B cell (primary cell): ENCODE measurements around the gene ARHGAP35. TPM values are rescaled to one million over a fixed set of nuclear protein-coding genes. Genes with fewer than 3 reads are reported as not detected.

Experiments
- ATAC-seq: fragments of 200-7000 bp; cut with Tn5 transposase; one replicate; pipeline ENCODE4 v1.10.0; 2021; ENCODE audit warnings: low read depth, mild to moderate bottlenecking, moderate number of reproducible peaks, moderate library complexity
- CTCF ChIA-PET: fragments of 350-600 bp; sonication (Branson Sonifier 250); formaldehyde crosslinking; loops from one replicate; lab custom pipeline; 2021; ENCODE audit warnings: antibody characterized with exemption, inconsistent platforms; lab: Charles Lee
- POLR2A ChIA-PET: fragments of 350-600 bp; sonication (Branson Sonifier 250); formaldehyde crosslinking; loops from one replicate; lab custom pipeline; 2021; ENCODE audit warnings: antibody characterized with exemption; lab: Charles Lee
- DNase-seq: peaks from one replicate; pipeline ENCODE4 v3.0.0; 2013
- H2AFZ ChIP-seq: 2 replicates; pipeline ENCODE4 v1.6.1; 2012; ENCODE audit warnings: mild to moderate bottlenecking, low read depth, low read length; ENCODE audit not compliant: insufficient read depth, poor library complexity, severe bottlenecking
- H3K27ac ChIP-seq, 2 donors: 1 replicate in 1 of 2; 2 replicates in 1 of 2; pipeline ENCODE4 v1.5.1; 2012 to 2013; ENCODE audit warnings: low read length in 2 of 2, mild to moderate bottlenecking in 2 of 2, moderate library complexity in 1 of 2
- H3K27me3 ChIP-seq, 4 experiments: fragments of 200-600 bp in 1 of 4; sonication (generic) in 1 of 4; replicated peaks in 1 of 4; 1 replicate in 2 of 4; 2 replicates in 2 of 4; pipeline versions ENCODE4 v1.6.1 to v1.7.0; 2013 to 2016; ENCODE audit warnings: low read length in 3 of 4, mild to moderate bottlenecking in 2 of 4, mixed read lengths in 1 of 4, moderate library complexity in 1 of 4; ENCODE audit not compliant: insufficient read depth in 4 of 4, control insufficient read depth in 3 of 4; ENCODE audit errors: control extremely low read depth in 1 of 4
- H3K36me3 ChIP-seq, 2 experiments: replicated peaks in 1 of 2; 1 replicate in 1 of 2; 2 replicates in 1 of 2; pipeline versions ENCODE4 v1.6.1 to v1.7.1; 2013; ENCODE audit warnings: low read length in 1 of 2; ENCODE audit not compliant: insufficient read depth in 2 of 2, control insufficient read depth in 1 of 2; ENCODE audit errors: control extremely low read depth in 1 of 2, extremely low read depth in 1 of 2
- H3K4me1 ChIP-seq, 2 donors: fragments of 200-600 bp in 1 of 2; sonication (generic) in 1 of 2; 1 replicate in 1 of 2; 2 replicates in 1 of 2; pipeline versions ENCODE4 v1.5.1 to v1.6.1; 2013 to 2017; ENCODE audit warnings: low read length in 2 of 2; ENCODE audit not compliant: control insufficient read depth in 2 of 2, insufficient read depth in 2 of 2
- H3K4me2 ChIP-seq: replicated peaks from 2 replicates; pipeline ENCODE3; 2012; ENCODE audit warnings: mild to moderate bottlenecking, low read depth, low read length; ENCODE audit not compliant: poor library complexity, severe bottlenecking
- H3K4me3 ChIP-seq, 5 experiments: fragments of 200-600 bp in 1 of 5; sonication (generic) in 1 of 5; 1 replicate in 3 of 5; 2 replicates in 2 of 5; pipeline versions ENCODE4 v1.5.1 to v1.7.0; 2011 to 2016; ENCODE audit warnings: low read length in 4 of 5, mild to moderate bottlenecking in 4 of 5, low read depth in 2 of 5, control low read depth in 1 of 5, moderate library complexity in 1 of 5; ENCODE audit not compliant: insufficient read depth in 1 of 5; ENCODE audit errors: control extremely low read depth in 1 of 5, extremely low read depth in 1 of 5
- H3K79me2 ChIP-seq: fragments of 200-600 bp; sonication (generic); one replicate; pipeline ENCODE4 v1.6.0; 2016; ENCODE audit warnings: low read length; ENCODE audit not compliant: control insufficient read depth, insufficient read depth
- H3K9ac ChIP-seq: fragments of 200-600 bp; sonication (generic); 2 replicates; pipeline ENCODE4 v1.6.1; 2017; ENCODE audit warnings: mild to moderate bottlenecking, low read length, moderate library complexity
- H3K9me3 ChIP-seq, 3 donors: one replicate each; pipeline versions ENCODE4 v1.6.1 to v1.7.1; 2013; ENCODE audit warnings: low read length in 2 of 3; ENCODE audit not compliant: control insufficient read depth in 2 of 3, insufficient read depth in 1 of 3; ENCODE audit errors: control extremely low read depth in 1 of 3
- H4K20me1 ChIP-seq: 2 replicates; pipeline ENCODE4 v1.6.0; 2012; ENCODE audit warnings: mild to moderate bottlenecking, low read length; ENCODE audit not compliant: insufficient read depth, control insufficient read depth, poor library complexity, severe bottlenecking
- H3K27ac Mint-ChIP-seq: one replicate; pipeline ENCODE4 v1.8.0; 2021; ENCODE audit warnings: mixed read lengths
- H3K27me3 Mint-ChIP-seq: one replicate; pipeline ENCODE4 v1.8.0; 2021; ENCODE audit warnings: mixed read lengths
- H3K4me1 Mint-ChIP-seq: one replicate; pipeline ENCODE4 v1.8.0; 2021; ENCODE audit warnings: mixed read lengths
- H3K4me3 Mint-ChIP-seq: one replicate; pipeline ENCODE4 v1.8.0; 2021; ENCODE audit warnings: mixed read lengths
- H3K9me3 Mint-ChIP-seq: one replicate; pipeline ENCODE4 v1.8.0; 2022; ENCODE audit warnings: mixed read lengths; ENCODE audit not compliant: insufficient read depth
- CTCF ChIP-seq: fragments of 200-600 bp; IDR thresholded peaks from one replicate; pipeline ENCODE4 v1.8.0; 2022; ENCODE audit warnings: antibody characterized with exemption, mild to moderate bottlenecking
- EZH2 ChIP-seq: IDR thresholded peaks from 2 replicates; pipeline ENCODE4 v1.6.1; 2012; ENCODE audit warnings: borderline replicate concordance, low read depth, mild to moderate bottlenecking, moderate library complexity, low read length; ENCODE audit not compliant: insufficient read depth, poor library complexity, severe bottlenecking
- WGBS: methylation state at CpG from one replicate; pipeline ENCODE4 v1.1.5; 2013; ENCODE audit warnings: missing lambda C conversion rate; ENCODE audit not compliant: insufficient coverage; 5-methylcytosine and 5-hydroxymethylcytosine counted together
- intact Hi-C: fragments of 100-400 bp; cut with micrococcal nuclease; formaldehyde crosslinking; loops from one replicate; pipeline ENCODE4 v1.10.0; 2022
- polyA plus RNA-seq: library from polyadenylated mRNA; depleted of rRNA; stranded (reverse); fragments of >200 nt; gene quantifications from 2 replicates; pipeline ENCODE4 v1.2.3, GENCODE V29; 2012
- total RNA-seq, 2 donors: library from RNA; stranded (reverse); fragments of 120-200 nt in 1 of 2; gene quantifications; 1 replicate in 1 of 2; 2 replicates in 1 of 2; pipeline versions ENCODE4 v1.2.3 to v1.2.4, GENCODE V29; 2013 to 2022

The ARHGAP35 gene
- total and polyA plus RNA-seq, 2 donors (not counting 1 experiment from before 2014, with no cell fraction given): 9.6 to 31.3 TPM

DNA sequence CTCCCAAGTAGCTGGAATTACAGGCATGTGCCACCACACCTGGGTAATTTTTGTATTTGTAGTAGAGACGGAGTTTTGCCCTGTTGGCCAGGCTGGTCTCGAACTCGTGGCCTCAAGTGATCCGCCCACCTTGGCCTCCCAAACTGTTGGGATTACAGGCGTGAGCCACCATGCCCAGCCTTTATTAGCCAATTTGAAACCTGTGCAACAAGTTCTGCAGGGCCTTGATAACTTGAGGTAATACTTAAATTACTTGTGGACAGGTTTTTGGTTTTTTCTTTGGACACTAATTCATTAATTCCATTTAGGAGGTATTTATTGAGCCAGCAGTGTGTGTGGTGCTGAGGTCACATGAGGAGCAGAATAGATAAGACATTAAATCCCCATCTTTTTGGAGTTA lies 39.5 kb downstream of the ARHGAP35 start:
- peaks cover 76% of the 10 kb centered on the region for H4K20me1 ChIP-seq
- H3K27me3 ChIP-seq: no peaks in the 10 kb centered on the region
- ChIA-PET POLR2A (no interaction called here), CTCF (interaction anchor here (1.9 kb wide), 1 partner anchor 10 kb away, joined by 6 read pairs; no protein-coding TSS in a partner anchor)
- peaks cover 11 to 12% of the 10 kb centered on the region in 2 donors for H3K4me1 ChIP-seq
- intact Hi-C loops: no loop called here
- TF ChIP-seq EZH2: no peak
- no peak for TF ChIP-seq CTCF
- H2AFZ ChIP-seq: no peak overlapping the region
- no peak overlapping the region for H3K27ac ChIP-seq
- Mint-ChIP-seq H3K27me3 (no peaks in the 10 kb centered on the region), H3K27ac (no peak overlapping the region), H3K4me3 (no peak overlapping the region), H3K4me1 (peaks cover 49% of the 10 kb centered on the region), H3K9me3 (no peaks in the 10 kb centered on the region)
- WGBS: 97% methylated on average over 5 of the region's 5 CpGs
- H3K9me3 ChIP-seq: no peaks in the 10 kb centered on the region
- H3K4me2 ChIP-seq: no peak overlapping the region
- peaks cover 100% of the 10 kb centered on the region for H3K79me2 ChIP-seq
- no peak overlapping the region for H3K9ac ChIP-seq
- no peak for DNase-seq
- no peak for ATAC-seq
- no peak overlapping the region for H3K4me3 ChIP-seq
- no peaks in the 10 kb centered on the region for H3K36me3 ChIP-seq

DNA sequence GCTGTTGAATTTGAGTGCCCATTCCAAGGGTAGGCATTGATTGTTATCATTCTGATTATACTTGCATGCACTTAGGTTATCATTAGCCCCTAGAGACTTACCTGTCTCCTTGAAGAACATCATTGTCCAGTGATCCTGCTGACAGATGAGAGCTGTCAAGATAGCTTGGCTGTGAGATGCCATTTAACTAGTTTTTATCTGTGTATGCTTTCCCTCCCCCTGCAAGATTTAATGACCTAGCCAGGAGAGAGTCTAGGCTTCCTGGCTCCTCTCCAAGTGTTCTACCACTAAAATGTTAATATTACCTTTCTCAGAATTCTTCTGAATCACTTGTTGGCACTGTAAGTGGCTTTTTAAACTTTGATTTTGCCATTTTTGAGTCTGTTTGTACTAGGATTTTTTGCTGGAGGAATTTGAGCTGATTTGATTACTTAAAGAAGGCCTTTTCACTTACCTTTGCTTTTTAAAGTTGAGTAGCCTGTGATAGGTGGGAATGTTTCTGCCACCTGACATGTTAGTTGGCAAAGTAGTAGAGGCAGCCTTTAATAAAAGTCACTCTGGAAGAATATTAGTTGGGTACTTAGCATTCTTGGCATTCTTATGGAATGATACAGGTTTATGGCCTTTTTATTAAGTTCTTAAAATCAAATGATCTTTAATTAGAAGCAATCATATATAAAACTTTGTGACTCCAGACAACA lies 41.1 kb downstream of the ARHGAP35 start:
- peaks cover 45% of the 10 kb centered on the region for H3K4me1 Mint-ChIP-seq
- Histone ChIP-seq H3K27me3 (no peaks in the 10 kb centered on the region), H3K9me3 (no peaks in the 10 kb centered on the region), H3K4me3 (no peak overlapping the region), H3K79me2 (peaks cover 97% of the 10 kb centered on the region), H3K27ac (no peak overlapping the region), H3K4me2 (no peak overlapping the region), H3K4me1 (peaks cover 4 to 8% of the 10 kb centered on the region in 2 donors), H3K36me3 (no peaks in the 10 kb centered on the region), H3K9ac (no peak overlapping the region), H2AFZ (no peak overlapping the region), H4K20me1 (peaks cover 69% of the 10 kb centered on the region)
- POLR2A ChIA-PET: no interaction called here
- H3K9me3 Mint-ChIP-seq: no peaks in the 10 kb centered on the region
- no peak for DNase-seq
- H3K4me3 Mint-ChIP-seq: no peak overlapping the region
- no peak overlapping the region for H3K27ac Mint-ChIP-seq
- CTCF ChIA-PET: no interaction called here
- H3K27me3 Mint-ChIP-seq: no peaks in the 10 kb centered on the region
- TF ChIP-seq EZH2: no peak
- no peak for ATAC-seq
- intact Hi-C loops: no loop called here
